DOHH2 (cell line): ENCODE results near the gene CNST.

Experiments used
- CTCF ChIP-seq: fragments of 200-600 bp; sonication (generic); IDR thresholded peaks from one replicate; pipeline ENCODE4 v1.5.1; 2014; ENCODE audit warnings: antibody characterized with exemption, mild to moderate bottlenecking, low read depth, low read length; ENCODE audit not compliant: poor library complexity, severe bottlenecking
- EZH2phosphoT487 ChIP-seq: fragments of 200-600 bp; sonication (generic); IDR thresholded peaks from 2 replicates; pipeline ENCODE4 v1.6.1; 2017; ENCODE audit warnings: borderline replicate concordance, mild to moderate bottlenecking, antibody characterized with exemption, low read length, moderate library complexity, mixed read lengths

- TF ChIP-seq CTCF (no peak), EZH2phosphoT487 (no peak)
Measured at GRCh38 chr1:246592695-246593094, 26.4 kb downstream of the CNST start.
